CD14-positive monocyte (primary cell): Measurements from ENCODE around the gene THUMPD2. TPM values are rescaled to one million over a fixed set of nuclear protein-coding genes. Genes with fewer than 3 reads are reported as not detected.

Experiments
- DNase-seq, 3 donors: peaks; one replicate each; pipeline ENCODE4 v3.0.0-alpha.2; 2011 to 2022
- H2AFZ ChIP-seq: 2 replicates; pipeline ENCODE4 v1.6.0; 2012; ENCODE audit warnings: mild to moderate bottlenecking, low read depth, low read length, inconsistent platforms; ENCODE audit not compliant: insufficient read depth, poor library complexity, severe bottlenecking
- H3K27ac ChIP-seq, 2 donors: 1 replicate in 1 of 2; 2 replicates in 1 of 2; pipeline ENCODE4 v1.5.1; 2012 to 2013; ENCODE audit warnings: low read length in 2 of 2, control low read depth in 1 of 2, inconsistent platforms in 1 of 2, low read depth in 1 of 2, mild to moderate bottlenecking in 1 of 2
- H3K27me3 ChIP-seq, 2 donors: one replicate each; pipeline versions ENCODE4 v1.6.0 to v1.6.1; 2011 to 2013; ENCODE audit warnings: low read length in 2 of 2; ENCODE audit not compliant: control insufficient read depth in 2 of 2, insufficient read depth in 2 of 2
- H3K36me3 ChIP-seq, 2 donors: replicated peaks in 1 of 2; 1 replicate in 1 of 2; 2 replicates in 1 of 2; pipeline versions ENCODE4 v1.5.1 to v1.6.1; 2012 to 2013; ENCODE audit warnings: low read length in 2 of 2, control low read depth in 1 of 2, inconsistent platforms in 1 of 2, mild to moderate bottlenecking in 1 of 2; ENCODE audit not compliant: insufficient read depth in 2 of 2, control insufficient read depth in 1 of 2
- H3K4me1 ChIP-seq, 2 donors: 1 replicate in 1 of 2; 2 replicates in 1 of 2; pipeline versions ENCODE4 v1.5.1 to v1.6.1; 2012 to 2013; ENCODE audit warnings: low read length in 2 of 2, control low read depth in 1 of 2, inconsistent platforms in 1 of 2, mild to moderate bottlenecking in 1 of 2, moderate library complexity in 1 of 2; ENCODE audit not compliant: insufficient read depth in 2 of 2, control insufficient read depth in 1 of 2
- H3K4me2 ChIP-seq: replicated peaks from 2 replicates; pipeline ENCODE3; 2012; ENCODE audit warnings: low read length, moderate library complexity, mild to moderate bottlenecking; ENCODE audit not compliant: poor library complexity, severe bottlenecking; ENCODE audit errors: extremely low read depth
- H3K4me3 ChIP-seq, 3 experiments: fragments of 200-600 bp in 1 of 3; sonication (generic) in 1 of 3; replicated peaks in 1 of 3; 1 replicate in 2 of 3; 2 replicates in 1 of 3; pipeline ENCODE4 v1.5.1; 2011 to 2013; ENCODE audit warnings: low read length in 3 of 3, mild to moderate bottlenecking in 3 of 3, control low read depth in 2 of 3, low read depth in 2 of 3, inconsistent platforms in 1 of 3, moderate library complexity in 1 of 3
- H3K79me2 ChIP-seq: 2 replicates; pipeline ENCODE4 v1.6.0; 2012; ENCODE audit warnings: mild to moderate bottlenecking, control low read depth, inconsistent platforms, low read length, moderate library complexity; ENCODE audit not compliant: insufficient read depth
- H3K9ac ChIP-seq: 2 replicates; pipeline ENCODE4 v1.6.0; 2017; ENCODE audit warnings: low read length, mild to moderate bottlenecking; ENCODE audit not compliant: insufficient read depth, poor library complexity, severe bottlenecking
- H3K9me3 ChIP-seq, 2 donors: replicated peaks in 1 of 2; 1 replicate in 1 of 2; 2 replicates in 1 of 2; pipeline versions ENCODE4 v1.5.1 to v1.6.1; 2012 to 2013; ENCODE audit warnings: low read length in 2 of 2, control low read depth in 1 of 2; ENCODE audit not compliant: control insufficient read depth in 1 of 2, insufficient read depth in 1 of 2
- H4K20me1 ChIP-seq: 2 replicates; pipeline ENCODE4 v1.6.0; 2012; ENCODE audit warnings: mild to moderate bottlenecking, low read length, control low read depth, moderate library complexity; ENCODE audit not compliant: insufficient read depth
- H3K27ac Mint-ChIP-seq, 7 donors: one replicate each; pipeline ENCODE4 v1.8.0; 2020; ENCODE audit warnings: mild to moderate bottlenecking in 7 of 7, mixed read lengths in 7 of 7, moderate library complexity in 6 of 7, inconsistent platforms in 2 of 7
- H3K27me3 Mint-ChIP-seq, 3 donors: one replicate each; pipeline ENCODE4 v1.8.0; 2021 to 2022; ENCODE audit warnings: low read depth in 3 of 3, mild to moderate bottlenecking in 3 of 3, mixed read lengths in 3 of 3, moderate library complexity in 3 of 3, inconsistent platforms in 1 of 3
- H3K36me3 Mint-ChIP-seq, 2 donors: one replicate each; pipeline ENCODE4 v1.8.0; 2020; ENCODE audit warnings: mixed read lengths in 2 of 2, inconsistent platforms in 1 of 2, mild to moderate bottlenecking in 1 of 2
- H3K4me1 Mint-ChIP-seq: one replicate; pipeline ENCODE4 v1.8.0; 2020; ENCODE audit warnings: mild to moderate bottlenecking, mixed read lengths
- H3K4me3 Mint-ChIP-seq, 2 donors: one replicate each; pipeline ENCODE4 v1.8.0; 2020; ENCODE audit warnings: mild to moderate bottlenecking in 2 of 2, mixed read lengths in 2 of 2, moderate library complexity in 1 of 2
- H3K9me3 Mint-ChIP-seq, 7 donors: one replicate each; pipeline ENCODE4 v1.8.0; 2020 to 2022; ENCODE audit warnings: mixed read lengths in 7 of 7, mild to moderate bottlenecking in 6 of 7, moderate library complexity in 6 of 7, inconsistent platforms in 2 of 7
- CTCF ChIP-seq: fragments of 200-600 bp; IDR thresholded peaks from one replicate; pipeline ENCODE4 v1.8.0; 2022; ENCODE audit warnings: antibody characterized with exemption, mild to moderate bottlenecking
- WGBS: methylation state at CpG from one replicate; pipeline ENCODE4 v1.1.5; 2013; ENCODE audit warnings: missing lambda C conversion rate; ENCODE audit not compliant: insufficient coverage; 5-methylcytosine and 5-hydroxymethylcytosine counted together
- intact Hi-C, 2 donors: fragments of 100-400 bp; cut with micrococcal nuclease; formaldehyde crosslinking; loops; one replicate each; pipeline versions ENCODE4 v1.15.0 to v1.15.1; 2023
- polyA plus RNA-seq, 3 donors: library from polyadenylated mRNA; depleted of rRNA in 1 of 3; unstranded in 2 of 3; stranded (reverse) in 1 of 3; fragments of 300-500 nt in 2 of 3; fragments of >200 nt in 1 of 3; fragmentation: Illumina TruSeq in 2 of 3; gene quantifications; 1 replicate in 2 of 3; 2 replicates in 1 of 3; pipeline ENCODE4 v1.2.3, GENCODE V29; 2012 to 2021

THUMPD2 gene
- polyA plus RNA-seq, 3 donors, result 2.8 to 5.9 (median 4.2) TPM

GRCh38 chr2:39736640-39737039 is 42.4 kb downstream of the THUMPD2 start:
- Histone ChIP-seq H3K9me3 (no peaks in the 10 kb centered on the region), H3K27ac (no peak overlapping the region), H3K9ac (no peak overlapping the region), H4K20me1 (no peaks in the 10 kb centered on the region), H2AFZ (no peak overlapping the region), H3K4me2 (no peak overlapping the region), H3K79me2 (no peaks in the 10 kb centered on the region), H3K4me1 (no peaks in the 10 kb centered on the region), H3K4me3 (no peak overlapping the region), H3K27me3 (no peaks in the 10 kb centered on the region), H3K36me3 (peaks cover 48 to 96% of the 10 kb centered on the region in 2 donors)
- no peaks in the 10 kb centered on the region for H3K27me3 Mint-ChIP-seq
- no peak for TF ChIP-seq CTCF
- 100% methylated on average over 1 of the region's 6 CpGs for WGBS
- DNase-seq, result no peak
- H3K9me3 Mint-ChIP-seq, result peaks cover 0 to 4% (median 0%) of the 10 kb centered on the region in 7 donors
- H3K4me1 Mint-ChIP-seq, result peaks cover 3% of the 10 kb centered on the region
- no peak overlapping the region for H3K4me3 Mint-ChIP-seq
- peaks cover 60 to 75% of the 10 kb centered on the region in 2 donors for H3K36me3 Mint-ChIP-seq
- intact Hi-C loops, result loop anchor here in 1 of 2 donors (10.0 kb wide), 1 partner anchor 362 kb away; no protein-coding TSS in a partner anchor
- H3K27ac Mint-ChIP-seq, result no peak overlapping the region

GRCh38 chr2:39735648-39736047 is 43.4 kb downstream of the THUMPD2 start:
- 100% methylated on average over 3 of the region's 3 CpGs for WGBS
- TF ChIP-seq CTCF, result no peak
- Histone ChIP-seq H3K36me3 (peaks cover 39 to 87% of the 10 kb centered on the region in 2 donors), H3K4me2 (no peak overlapping the region), H2AFZ (no peak overlapping the region), H4K20me1 (no peaks in the 10 kb centered on the region), H3K9ac (no peak overlapping the region), H3K9me3 (no peaks in the 10 kb centered on the region), H3K4me1 (no peaks in the 10 kb centered on the region), H3K27ac (no peak overlapping the region), H3K27me3 (no peaks in the 10 kb centered on the region), H3K79me2 (no peaks in the 10 kb centered on the region), H3K4me3 (no peak overlapping the region)
- H3K27me3 Mint-ChIP-seq, result no peaks in the 10 kb centered on the region
- peaks cover 0 to 4% (median 0%) of the 10 kb centered on the region in 7 donors for H3K9me3 Mint-ChIP-seq
- no peak overlapping the region for H3K4me3 Mint-ChIP-seq
- peak overlapping the region in 1 of 7 donors; percentile 32 for H3K27ac Mint-ChIP-seq
- H3K4me1 Mint-ChIP-seq, result peaks cover 3% of the 10 kb centered on the region
- intact Hi-C loops, result loop anchor here in 1 of 2 donors (10.0 kb wide), 1 partner anchor 361 kb away; no protein-coding TSS in a partner anchor
- DNase-seq, result no peak
- peaks cover 55 to 67% of the 10 kb centered on the region in 2 donors for H3K36me3 Mint-ChIP-seq
